ENCODE measurements around the gene MGP.

DNA sequence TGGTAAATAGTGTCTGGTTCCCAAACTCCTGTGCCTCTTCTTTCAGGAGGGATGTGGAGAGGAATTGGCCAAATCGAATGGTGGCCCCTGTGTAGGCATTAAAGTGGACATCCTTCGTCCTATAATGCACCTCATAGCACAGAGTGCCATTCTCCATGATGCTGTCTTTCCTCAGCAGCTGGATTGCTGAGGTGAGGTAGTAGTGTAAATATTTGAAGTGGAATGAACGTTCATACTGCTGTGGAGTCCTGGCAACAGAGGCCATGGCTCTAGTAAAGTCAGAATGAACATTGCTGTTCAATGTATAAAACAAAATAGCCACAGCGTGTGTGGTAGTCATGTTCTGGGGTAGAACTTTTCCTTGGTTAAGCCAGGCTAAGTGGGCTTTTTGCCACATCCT is 45.0 kb downstream of the MGP start:
- TF ChIP-seq, protein P1, sequence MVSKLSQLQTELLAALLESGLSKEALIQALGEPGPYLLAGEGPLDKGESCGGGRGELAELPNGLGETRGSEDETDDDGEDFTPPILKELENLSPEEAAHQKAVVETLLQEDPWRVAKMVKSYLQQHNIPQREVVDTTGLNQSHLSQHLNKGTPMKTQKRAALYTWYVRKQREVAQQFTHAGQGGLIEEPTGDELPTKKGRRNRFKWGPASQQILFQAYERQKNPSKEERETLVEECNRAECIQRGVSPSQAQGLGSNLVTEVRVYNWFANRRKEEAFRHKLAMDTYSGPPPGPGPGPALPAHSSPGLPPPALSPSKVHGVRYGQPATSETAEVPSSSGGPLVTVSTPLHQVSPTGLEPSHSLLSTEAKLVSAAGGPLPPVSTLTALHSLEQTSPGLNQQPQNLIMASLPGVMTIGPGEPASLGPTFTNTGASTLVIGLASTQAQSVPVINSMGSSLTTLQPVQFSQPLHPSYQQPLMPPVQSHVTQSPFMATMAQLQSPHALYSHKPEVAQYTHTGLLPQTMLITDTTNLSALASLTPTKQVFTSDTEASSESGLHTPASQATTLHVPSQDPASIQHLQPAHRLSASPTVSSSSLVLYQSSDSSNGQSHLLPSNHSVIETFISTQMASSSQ (IDR thresholded peaks at IDR 0.05; ENCODE audit: low read depth) = no peak
- TF ChIP-seq, protein P1 (CRISPR knock-in tag; IDR thresholded peaks at IDR 0.05; ENCODE audit: borderline replicate concordance) = no peak
- TF ChIP-seq, protein P2, sequence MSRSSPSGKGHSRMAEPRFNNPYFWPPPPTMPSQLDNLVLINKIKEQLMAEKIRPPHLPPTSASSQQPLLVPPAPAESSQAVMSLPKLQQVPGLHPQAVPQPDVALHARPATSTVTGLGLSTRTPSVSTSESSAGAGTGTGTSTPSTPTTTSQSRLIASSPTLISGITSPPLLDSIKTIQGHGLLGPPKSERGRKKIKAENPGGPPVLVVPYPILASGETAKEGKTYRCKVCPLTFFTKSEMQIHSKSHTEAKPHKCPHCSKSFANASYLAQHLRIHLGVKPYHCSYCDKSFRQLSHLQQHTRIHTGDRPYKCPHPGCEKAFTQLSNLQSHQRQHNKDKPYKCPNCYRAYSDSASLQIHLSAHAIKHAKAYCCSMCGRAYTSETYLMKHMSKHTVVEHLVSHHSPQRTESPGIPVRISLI (CRISPR knock-in tag; IDR thresholded peaks at IDR 0.05; ENCODE audit: borderline replicate concordance) = no peak
- TF ChIP-seq, protein P3, sequence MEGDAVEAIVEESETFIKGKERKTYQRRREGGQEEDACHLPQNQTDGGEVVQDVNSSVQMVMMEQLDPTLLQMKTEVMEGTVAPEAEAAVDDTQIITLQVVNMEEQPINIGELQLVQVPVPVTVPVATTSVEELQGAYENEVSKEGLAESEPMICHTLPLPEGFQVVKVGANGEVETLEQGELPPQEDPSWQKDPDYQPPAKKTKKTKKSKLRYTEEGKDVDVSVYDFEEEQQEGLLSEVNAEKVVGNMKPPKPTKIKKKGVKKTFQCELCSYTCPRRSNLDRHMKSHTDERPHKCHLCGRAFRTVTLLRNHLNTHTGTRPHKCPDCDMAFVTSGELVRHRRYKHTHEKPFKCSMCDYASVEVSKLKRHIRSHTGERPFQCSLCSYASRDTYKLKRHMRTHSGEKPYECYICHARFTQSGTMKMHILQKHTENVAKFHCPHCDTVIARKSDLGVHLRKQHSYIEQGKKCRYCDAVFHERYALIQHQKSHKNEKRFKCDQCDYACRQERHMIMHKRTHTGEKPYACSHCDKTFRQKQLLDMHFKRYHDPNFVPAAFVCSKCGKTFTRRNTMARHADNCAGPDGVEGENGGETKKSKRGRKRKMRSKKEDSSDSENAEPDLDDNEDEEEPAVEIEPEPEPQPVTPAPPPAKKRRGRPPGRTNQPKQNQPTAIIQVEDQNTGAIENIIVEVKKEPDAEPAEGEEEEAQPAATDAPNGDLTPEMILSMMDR (CRISPR knock-in tag; IDR thresholded peaks at IDR 0.05) = no peak
- no peak for TF ChIP-seq JUNB (CRISPR knock-in tag; IDR thresholded peaks at IDR 0.05; ENCODE audit: borderline replicate concordance)
- TF ChIP-seq GZF1 (CRISPR knock-in tag; IDR thresholded peaks at IDR 0.05) = no peak
- no peak for TF ChIP-seq STAT5B (CRISPR knock-in tag; IDR thresholded peaks at IDR 0.05)
